ENCODE measurements around the gene ADAM19.

ADAM19 gene

DNA sequence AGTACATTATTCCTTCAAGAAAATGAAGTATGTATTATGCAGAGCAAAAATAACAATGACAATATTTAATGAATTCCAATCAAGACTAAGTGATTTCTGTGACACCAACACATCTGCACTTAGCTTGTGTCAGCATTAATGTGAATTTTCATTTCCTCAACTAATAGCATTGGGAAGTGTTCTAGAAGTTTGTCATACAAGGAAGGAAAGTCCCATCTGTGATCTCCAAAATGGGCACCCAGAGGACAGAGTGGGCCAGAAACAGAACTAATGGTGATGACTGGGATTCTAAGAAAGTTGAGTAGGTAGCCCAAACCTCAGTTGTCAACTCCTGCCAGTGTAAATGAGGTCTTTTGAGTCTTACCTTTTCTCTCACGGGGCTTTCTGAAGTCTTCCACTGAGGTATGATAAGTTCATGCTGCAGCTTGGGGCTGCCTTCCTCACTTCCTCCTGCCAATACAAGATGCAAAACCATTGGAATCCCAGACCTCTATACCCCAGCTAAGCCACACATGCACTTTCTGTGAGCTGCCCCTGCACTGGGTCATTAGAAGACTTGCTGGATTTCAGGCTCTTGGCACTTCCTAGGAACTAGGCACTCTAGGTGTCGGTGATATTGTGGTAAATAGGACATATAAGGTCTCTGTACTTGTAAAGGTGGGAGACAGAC lies 4.9 kb downstream of the ADAM19 start:
- TF ChIP-seq, protein P1, sequence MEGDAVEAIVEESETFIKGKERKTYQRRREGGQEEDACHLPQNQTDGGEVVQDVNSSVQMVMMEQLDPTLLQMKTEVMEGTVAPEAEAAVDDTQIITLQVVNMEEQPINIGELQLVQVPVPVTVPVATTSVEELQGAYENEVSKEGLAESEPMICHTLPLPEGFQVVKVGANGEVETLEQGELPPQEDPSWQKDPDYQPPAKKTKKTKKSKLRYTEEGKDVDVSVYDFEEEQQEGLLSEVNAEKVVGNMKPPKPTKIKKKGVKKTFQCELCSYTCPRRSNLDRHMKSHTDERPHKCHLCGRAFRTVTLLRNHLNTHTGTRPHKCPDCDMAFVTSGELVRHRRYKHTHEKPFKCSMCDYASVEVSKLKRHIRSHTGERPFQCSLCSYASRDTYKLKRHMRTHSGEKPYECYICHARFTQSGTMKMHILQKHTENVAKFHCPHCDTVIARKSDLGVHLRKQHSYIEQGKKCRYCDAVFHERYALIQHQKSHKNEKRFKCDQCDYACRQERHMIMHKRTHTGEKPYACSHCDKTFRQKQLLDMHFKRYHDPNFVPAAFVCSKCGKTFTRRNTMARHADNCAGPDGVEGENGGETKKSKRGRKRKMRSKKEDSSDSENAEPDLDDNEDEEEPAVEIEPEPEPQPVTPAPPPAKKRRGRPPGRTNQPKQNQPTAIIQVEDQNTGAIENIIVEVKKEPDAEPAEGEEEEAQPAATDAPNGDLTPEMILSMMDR (IDR thresholded peaks at IDR 0.05; ENCODE audit: low read depth, low read length): no peak
- no peak overlapping the region for H3K4me3 ChIP-seq (ENCODE audit: low read depth, low read length)

DNA sequence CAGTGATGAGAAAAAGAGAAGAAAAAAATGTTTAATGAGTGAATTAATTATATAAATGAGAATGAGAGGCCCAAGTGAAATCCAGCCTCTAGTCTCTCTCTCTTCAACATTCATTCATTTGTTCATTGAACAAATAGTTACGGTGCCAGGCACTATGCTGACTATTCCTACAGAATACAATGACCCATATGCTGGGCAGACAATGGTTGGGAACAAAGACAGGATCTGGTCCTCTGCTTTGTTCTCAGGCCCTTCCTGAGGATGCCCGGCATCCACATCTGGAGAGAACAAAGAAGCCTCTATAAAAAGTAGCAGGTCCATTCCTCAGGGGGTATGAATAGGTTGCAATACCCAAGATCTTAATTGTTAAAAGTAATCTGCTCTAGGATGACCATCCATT lies 6.9 kb downstream of the ADAM19 start:
- no peak overlapping the region for H3K4me3 ChIP-seq (ENCODE audit: low read depth, low read length)
- TF ChIP-seq, protein P1 (IDR thresholded peaks at IDR 0.05; ENCODE audit: low read depth, low read length): no peak

DNA sequence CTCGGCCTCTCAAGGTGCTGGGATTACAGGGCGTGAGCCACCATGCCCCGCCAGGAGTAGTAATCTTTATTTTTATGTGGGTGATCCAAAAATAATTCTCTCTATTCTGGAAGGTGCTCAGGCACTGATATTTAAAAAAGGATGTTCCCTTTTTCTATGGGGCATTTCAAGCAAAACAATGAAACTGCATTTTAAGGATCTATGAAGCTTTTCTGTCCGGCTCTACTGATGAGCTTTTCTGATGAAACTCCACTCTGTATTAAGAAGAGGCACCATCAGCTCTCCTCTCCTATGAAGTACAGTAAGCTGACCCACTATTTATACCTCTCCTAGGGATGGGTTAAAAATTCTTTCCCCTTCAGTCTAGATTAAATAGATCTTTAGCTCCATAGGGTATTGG lies 7.4 kb downstream of the ADAM19 start:
- H3K4me3 ChIP-seq (ENCODE audit: low read depth, low read length): no peak overlapping the region
- TF ChIP-seq, protein P1 (IDR thresholded peaks at IDR 0.05; ENCODE audit: low read depth, low read length): no peak

DNA sequence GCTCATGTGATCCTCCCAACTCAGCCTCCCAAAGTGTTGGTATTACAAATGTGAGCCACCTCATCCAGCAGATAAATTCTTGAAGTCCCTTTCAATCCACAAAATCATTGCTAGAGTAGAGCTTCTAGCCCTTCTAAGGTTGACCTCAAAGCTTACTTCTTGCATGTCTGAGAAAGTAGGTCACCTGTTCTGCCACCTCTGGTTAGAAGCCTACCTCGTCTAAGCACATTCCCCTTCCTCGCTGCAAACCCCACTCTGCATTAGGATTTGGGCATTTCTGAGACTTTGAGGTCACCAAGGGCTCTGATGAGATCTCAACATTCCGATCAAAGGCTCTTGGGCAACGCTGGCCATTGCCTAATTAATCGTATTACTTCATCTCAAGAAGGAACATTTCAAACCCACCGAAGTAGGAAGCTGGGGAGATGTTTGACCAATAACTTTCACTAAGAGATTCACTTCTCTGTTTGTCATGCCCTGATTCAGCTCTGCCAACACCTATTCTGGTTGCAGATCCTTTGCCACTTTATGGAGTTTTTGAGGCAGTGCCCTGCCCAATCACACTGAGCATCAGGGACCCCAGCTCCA lies 8.6 kb downstream of the ADAM19 start:
- H3K4me3 ChIP-seq (ENCODE audit: low read depth, low read length): no peak overlapping the region
- TF ChIP-seq, protein P1 (IDR thresholded peaks at IDR 0.05; ENCODE audit: low read depth, low read length): no peak

GRCh38 chr5:157563929-157564716 lies 11.5 kb downstream of the ADAM19 start:
- TF ChIP-seq, protein P1 (IDR thresholded peaks at IDR 0.05; ENCODE audit: low read depth, low read length): no peak
- H3K4me3 ChIP-seq (ENCODE audit: low read depth, low read length): no peak overlapping the region

DNA sequence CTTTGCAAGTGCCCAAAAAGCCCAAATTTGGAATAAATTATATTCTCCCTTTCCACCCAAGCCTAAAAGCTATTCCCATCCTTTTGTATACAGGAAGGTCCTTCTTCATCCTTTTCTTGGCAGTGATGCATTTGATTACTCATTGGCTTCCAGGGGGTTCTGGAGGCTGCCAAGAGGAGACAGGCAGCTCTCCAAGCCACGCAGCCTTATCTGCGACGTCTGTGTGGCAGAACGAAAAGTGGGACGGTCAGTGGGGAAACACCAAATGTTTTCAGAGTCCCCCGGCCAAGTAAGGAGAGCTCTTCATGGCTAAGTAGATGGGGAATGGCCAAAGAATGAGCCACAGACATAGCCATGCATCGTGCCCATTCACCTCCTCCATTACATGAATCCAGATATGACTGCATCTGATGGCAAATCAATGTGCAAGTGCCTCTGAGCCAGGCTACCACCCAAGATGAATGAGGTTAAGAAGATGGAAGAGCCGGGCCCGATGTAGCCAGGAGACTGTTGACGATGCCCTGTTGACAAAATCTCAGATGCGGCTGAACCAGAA lies 12.1 kb downstream of the ADAM19 start:
- TF ChIP-seq, protein P1 (IDR thresholded peaks at IDR 0.05; ENCODE audit: low read depth, low read length): no peak

More for the DNA sequence above, 12.1 kb downstream of the ADAM19 start:
- no peak overlapping the region for H3K4me3 ChIP-seq (ENCODE audit: low read depth, low read length)
